ENCODE data around the gene MMP13.

The MMP13 gene

DNA sequence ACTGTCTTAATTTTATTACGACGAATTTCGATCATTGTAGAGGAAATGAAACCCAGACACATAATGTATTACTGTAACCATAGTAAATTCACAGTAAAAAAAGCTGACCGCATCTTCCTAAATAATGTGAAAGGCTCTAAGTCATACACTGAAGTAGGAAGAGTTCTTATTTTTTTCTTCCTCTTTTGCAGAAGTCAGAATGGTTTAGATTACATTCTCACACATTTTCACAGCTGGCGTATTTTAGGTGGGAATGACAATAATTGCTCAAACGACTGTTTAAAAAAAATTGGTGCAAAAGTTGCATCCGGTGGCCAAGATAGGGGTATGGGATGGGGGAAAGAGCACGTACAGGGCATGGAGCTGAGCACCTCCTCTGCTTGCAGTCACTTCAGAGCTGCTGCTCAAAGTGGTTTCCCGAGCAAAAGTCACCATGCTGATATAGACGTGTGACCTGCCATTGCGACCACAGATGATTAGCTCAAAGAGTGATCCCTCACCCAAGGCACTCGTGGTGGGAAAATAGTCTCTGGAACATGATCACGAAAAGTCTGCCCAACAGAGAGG lies 35.3 kb downstream of the MMP13 start:
- POLR2A ChIA-PET: no interaction called here
- Histone ChIP-seq H3K4me1 (ENCODE audit: control insufficient read depth, insufficient read depth, low read length) (no peaks in the 10 kb centered on the region), H3K27ac (ENCODE audit: extremely low read depth, low read depth, low read length) (no peak overlapping the region), H3K9me3 (ENCODE audit: control insufficient read depth, insufficient read depth, low read depth, low read length) (no peaks in the 10 kb centered on the region), H3K4me3 (ENCODE audit: low read depth, low read length) (no peak overlapping the region), H3K36me3 (ENCODE audit: control insufficient read depth in 2 of 2, insufficient read depth in 1 of 2, low read length in 2 of 2) (no peaks in the 10 kb centered on the region)
- TF ChIP-seq SP3 (tag by site-specific recombination; IDR thresholded peaks at IDR 0.05) (no peak), ZNF138 (tag by site-specific recombination; IDR thresholded peaks at IDR 0.05; ENCODE audit: borderline replicate concordance) (no peak), ZNF610 (tag by site-specific recombination; IDR thresholded peaks at IDR 0.05; ENCODE audit: borderline replicate concordance) (no peak), MYNN (tag by site-specific recombination; IDR thresholded peaks at IDR 0.05; ENCODE audit: borderline replicate concordance) (no peak), ZNF544 (tag by site-specific recombination; IDR thresholded peaks at IDR 0.05) (no peak), ZNF791 (tag by site-specific recombination; IDR thresholded peaks at IDR 0.05) (no peak), ZNF560 (tag by site-specific recombination; IDR thresholded peaks at IDR 0.05; ENCODE audit: borderline replicate concordance) (no peak), SCRT2 (tag by site-specific recombination; IDR thresholded peaks at IDR 0.05) (no peak), ZFP41 (tag by site-specific recombination; IDR thresholded peaks at IDR 0.05; ENCODE audit: borderline replicate concordance) (no peak), TRIM28 (IDR thresholded peaks at IDR 0.05; ENCODE audit: borderline replicate concordance, low read length) (no peak), ZSCAN16 (tag by site-specific recombination; IDR thresholded peaks at IDR 0.05) (no peak), MZF1 (tag by site-specific recombination; IDR thresholded peaks at IDR 0.05; ENCODE audit: borderline replicate concordance) (no peak), ZEB2 (tag by site-specific recombination; IDR thresholded peaks at IDR 0.05) (no peak), ZNF521 (tag by site-specific recombination; IDR thresholded peaks at IDR 0.05) (no peak), ZNF558 (tag by site-specific recombination; IDR thresholded peaks at IDR 0.05) (no peak), ZNF548 (tag by site-specific recombination; IDR thresholded peaks at IDR 0.05) (no peak), ZNF132 (tag by site-specific recombination; IDR thresholded peaks at IDR 0.05; ENCODE audit: borderline replicate concordance) (no peak)
- TF ChIP-seq, protein P1, sequence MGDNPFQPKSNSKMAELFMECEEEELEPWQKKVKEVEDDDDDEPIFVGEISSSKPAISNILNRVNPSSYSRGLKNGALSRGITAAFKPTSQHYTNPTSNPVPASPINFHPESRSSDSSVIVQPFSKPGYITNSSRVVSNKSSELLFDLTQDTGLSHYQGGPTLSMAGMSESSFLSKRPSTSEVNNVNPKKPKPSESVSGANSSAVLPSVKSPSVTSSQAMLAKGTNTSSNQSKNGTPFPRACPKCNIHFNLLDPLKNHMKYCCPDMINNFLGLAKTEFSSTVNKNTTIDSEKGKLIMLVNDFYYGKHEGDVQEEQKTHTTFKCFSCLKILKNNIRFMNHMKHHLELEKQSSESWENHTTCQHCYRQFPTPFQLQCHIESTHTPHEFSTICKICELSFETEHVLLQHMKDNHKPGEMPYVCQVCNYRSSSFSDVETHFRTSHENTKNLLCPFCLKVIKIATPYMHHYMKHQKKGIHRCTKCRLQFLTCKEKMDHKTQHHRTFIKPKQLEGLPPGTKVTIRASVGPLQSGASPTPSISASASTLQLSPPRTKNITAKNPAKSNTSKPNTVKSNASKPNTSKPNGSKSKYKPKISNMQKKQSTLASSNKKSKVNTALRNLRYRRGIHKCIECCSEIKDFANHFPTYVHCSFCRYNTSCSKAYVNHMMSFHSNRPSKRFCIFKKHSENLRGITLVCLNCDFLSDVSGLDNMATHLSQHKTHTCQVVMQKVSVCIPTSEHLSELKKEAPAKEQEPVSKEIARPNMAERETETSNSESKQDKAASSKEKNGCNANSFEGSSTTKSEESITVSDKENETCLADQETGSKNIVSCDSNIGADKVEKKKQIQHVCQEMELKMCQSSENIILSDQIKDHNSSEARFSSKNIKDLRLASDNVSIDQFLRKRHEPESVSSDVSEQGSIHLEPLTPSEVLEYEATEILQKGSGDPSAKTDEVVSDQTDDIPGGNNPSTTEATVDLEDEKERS (tag by site-specific recombination; IDR thresholded peaks at IDR 0.05): no peak
- TF ChIP-seq, protein P2, sequence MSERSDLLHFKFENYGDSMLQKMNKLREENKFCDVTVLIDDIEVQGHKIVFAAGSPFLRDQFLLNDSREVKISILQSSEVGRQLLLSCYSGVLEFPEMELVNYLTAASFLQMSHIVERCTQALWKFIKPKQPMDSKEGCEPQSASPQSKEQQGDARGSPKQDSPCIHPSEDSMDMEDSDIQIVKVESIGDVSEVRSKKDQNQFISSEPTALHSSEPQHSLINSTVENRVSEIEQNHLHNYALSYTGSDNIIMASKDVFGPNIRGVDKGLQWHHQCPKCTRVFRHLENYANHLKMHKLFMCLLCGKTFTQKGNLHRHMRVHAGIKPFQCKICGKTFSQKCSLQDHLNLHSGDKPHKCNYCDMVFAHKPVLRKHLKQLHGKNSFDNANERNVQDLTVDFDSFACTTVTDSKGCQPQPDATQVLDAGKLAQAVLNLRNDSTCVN (tag by site-specific recombination; optimal IDR thresholded peaks at IDR 0.05): no peak
- TF ChIP-seq, protein P3, sequence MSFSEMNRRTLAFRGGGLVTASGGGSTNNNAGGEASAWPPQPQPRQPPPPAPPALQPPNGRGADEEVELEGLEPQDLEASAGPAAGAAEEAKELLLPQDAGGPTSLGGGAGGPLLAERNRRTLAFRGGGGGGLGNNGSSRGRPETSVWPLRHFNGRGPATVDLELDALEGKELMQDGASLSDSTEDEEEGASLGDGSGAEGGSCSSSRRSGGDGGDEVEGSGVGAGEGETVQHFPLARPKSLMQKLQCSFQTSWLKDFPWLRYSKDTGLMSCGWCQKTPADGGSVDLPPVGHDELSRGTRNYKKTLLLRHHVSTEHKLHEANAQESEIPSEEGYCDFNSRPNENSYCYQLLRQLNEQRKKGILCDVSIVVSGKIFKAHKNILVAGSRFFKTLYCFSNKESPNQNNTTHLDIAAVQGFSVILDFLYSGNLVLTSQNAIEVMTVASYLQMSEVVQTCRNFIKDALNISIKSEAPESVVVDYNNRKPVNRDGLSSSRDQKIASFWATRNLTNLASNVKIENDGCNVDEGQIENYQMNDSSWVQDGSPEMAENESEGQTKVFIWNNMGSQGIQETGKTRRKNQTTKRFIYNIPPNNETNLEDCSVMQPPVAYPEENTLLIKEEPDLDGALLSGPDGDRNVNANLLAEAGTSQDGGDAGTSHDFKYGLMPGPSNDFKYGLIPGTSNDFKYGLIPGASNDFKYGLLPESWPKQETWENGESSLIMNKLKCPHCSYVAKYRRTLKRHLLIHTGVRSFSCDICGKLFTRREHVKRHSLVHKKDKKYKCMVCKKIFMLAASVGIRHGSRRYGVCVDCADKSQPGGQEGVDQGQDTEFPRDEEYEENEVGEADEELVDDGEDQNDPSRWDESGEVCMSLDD (tag by site-specific recombination; IDR thresholded peaks at IDR 0.05): no peak
- CTCF ChIA-PET: interaction anchor here (0.8 to 2.8 kb wide), 2 partner anchors 21 to 116 kb away, joined by 3 to 15 read pairs; no protein-coding TSS in a partner anchor
